GM21526 (cell line): ENCODE data around the gene PRMT9.

ENCODE experiments used
- ATAC-seq: cut with Tn5 transposase; IDR thresholded peaks from one replicate; pipeline ENCODE4 v1.9.1; 2021; ENCODE audit warnings: moderate library complexity; ENCODE audit not compliant: unreplicated experiment, low FRiP score

PRMT9 gene

DNA sequence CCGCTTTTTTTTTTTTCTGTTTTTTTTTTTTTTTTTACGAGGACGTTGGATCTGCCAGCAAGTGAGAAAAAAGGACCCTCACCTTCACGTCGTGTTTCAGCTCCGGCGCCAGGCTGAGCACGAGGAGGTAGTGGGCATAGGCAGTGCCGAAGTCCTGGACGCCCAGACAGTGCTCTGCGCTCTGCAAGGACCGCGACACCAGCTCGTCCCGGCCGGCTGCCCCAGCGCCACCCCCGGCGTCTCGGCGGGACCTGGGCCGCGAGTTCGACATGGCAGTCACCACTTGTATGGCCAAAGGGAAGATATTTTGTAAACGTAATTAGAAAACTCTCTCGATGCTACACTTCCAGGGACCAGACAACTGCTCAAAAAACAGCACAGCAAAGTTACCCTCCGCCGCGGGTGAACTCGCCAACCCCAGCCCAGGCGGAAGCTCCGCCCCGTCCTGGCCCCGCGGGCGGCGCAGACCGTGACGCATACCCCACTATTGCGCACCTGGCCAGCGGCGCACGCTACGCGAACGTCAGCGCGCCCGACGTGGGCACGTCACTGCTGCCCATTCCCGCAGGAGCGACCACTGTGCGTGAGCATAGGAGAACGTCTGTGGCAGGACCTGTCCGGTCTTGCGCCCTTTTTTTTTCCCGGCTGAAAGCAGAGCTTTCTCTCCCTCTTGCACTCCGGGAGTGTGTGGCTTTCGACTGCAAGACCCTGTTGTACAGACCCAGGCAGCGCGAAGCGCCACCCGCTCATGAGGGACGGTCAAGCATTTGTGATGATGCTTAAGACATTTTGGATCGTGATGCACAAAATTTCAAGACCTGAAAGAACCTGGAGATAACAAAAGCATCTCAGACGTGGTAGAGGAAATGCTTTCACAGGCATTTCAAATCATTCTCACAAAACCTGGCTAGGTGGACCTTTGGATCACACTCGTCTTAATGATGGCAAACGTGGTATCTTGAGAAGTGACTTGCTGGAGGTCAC is at the start of gene PRMT9:
Gene PRMT9, minus strand, starts transcription at position 447 of the 984 bp plus-strand sequence. Its CDS starts 176 bp downstream, at position 271.
- peak; percentile 99 for ATAC-seq

DNA sequence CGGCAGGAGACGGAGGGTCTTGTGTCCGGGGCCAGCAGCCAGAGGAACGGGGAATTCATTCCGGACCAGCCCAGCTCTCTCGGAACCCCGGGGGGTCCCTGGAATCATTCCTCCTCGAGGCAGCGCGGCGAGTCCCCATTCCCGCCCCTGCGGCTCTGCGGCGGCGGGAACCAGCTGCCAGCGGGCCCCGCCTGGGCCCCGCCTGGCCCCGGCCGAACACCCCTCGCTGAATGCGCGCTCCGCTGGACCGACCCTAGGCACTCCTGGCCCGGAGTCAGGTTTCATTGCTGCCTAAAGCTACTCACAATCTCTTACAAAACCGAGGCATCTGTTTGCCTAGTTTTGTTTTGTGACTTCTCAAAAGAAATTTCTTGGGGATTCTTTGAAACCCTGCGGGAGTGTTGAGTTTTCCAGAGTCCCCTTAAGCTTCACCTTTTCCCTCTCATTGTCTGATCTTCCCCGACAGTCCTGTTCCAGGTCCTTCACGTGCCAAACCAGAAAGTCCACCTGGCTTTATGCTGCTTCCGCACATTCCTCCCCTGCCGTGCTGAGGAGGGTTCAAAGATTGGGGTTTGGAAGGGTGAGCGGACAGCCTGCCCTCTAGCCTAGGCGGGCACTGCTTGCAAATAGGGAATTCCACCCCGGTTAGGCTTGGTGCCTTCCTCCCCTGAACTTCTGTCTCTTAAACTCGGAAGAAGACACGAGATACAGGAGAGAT is 48.7 kb upstream of the PRMT9 start:
- ATAC-seq = peak; percentile 24

DNA sequence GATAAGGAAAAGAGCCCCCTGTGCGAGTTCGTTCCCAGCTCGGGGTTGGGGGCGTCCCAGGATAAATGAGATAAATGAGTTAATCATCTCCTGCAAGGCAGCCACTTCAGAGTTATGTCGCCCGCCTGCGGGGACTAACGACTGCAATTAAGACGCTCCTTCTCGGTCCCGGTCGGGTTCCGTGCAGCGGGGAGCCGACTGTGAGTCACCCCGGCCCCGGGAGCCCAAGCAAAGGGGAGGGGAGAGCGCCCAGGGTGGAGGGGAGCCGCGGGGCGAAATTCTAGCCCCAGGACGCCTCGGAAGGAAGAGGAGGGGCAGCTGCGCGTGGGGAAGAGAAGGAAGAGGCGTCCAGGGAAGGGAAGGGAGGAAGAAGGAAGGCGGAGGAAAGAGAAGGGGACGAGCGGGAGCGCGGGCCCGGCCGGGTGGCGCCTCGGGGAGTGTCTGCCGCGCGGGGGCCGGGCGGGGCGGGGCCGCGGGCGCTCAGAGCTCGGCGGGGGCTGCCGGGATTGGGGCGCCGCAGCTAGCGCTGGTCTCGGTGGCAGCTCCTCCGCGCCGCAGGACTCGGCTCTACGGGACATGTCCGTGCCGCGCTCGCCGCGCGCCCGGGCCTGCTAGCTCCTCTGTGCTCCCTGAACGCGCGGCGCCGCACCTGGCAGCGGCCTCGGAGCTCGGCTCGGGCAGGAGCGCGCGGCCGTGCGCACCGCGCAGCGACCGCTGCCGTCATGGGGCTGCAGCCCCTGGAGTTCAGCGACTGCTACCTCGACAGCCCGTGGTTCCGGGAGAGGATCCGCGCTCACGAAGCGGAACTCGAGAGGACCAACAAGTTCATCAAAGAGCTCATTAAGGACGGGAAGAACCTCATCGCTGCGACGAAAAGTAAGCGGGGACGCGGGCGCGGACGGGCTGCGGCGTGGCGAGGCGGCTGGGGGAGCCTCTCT is 47.9 kb upstream of the PRMT9 start, which contains the start of gene ARHGAP10:
Gene ARHGAP10, plus strand, starts transcription at position 509 of the 938 bp plus-strand sequence. Its CDS starts 214 bp downstream, at position 723.
- peak; percentile 58 for ATAC-seq

DNA sequence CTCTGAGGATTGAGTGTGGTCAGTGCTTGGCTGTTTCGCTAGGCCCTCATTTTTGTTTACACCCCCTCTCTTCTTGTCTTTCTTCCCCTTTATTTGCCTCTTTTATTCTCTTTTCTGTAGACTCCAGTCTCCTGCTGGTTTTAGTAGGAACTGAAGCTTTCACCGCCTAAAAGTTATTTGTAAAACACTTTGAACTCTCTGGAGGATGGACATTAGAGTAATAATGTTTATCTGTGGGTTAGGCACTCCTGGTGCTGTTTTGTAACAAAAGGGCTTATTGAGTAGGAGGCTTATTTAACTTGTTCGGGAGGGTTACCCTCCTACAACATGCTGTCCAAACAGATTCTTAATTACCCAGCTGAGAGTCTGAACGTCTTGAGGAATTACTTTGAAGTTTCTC is 46.4 kb upstream of the PRMT9 start:
- ATAC-seq = no peak

DNA sequence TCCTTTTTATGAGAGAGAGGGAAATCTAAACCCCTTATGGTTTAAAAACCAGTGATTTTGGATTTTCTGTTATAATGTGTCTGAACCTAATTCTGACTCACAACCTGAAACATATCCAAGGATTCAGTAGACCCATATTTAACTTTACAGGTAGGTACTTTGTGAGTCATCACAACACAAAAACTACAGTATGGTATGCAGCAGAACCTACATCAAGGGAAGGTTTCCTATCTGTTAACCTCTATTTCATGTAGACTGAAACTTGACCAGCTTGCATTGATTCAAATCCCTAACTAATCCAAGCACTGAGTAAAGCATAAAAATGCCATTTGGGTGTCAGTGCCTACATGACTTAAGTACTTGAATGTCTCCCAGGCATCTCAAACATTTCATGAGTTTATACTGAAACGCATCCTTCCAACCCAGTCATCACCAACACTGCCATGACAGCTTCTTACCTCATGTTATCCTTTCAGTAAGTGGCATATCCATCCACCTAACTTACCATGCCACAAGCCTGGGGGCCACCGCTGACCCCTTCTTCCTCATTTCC is 43.6 kb upstream of the PRMT9 start:
- ATAC-seq = no peak

DNA sequence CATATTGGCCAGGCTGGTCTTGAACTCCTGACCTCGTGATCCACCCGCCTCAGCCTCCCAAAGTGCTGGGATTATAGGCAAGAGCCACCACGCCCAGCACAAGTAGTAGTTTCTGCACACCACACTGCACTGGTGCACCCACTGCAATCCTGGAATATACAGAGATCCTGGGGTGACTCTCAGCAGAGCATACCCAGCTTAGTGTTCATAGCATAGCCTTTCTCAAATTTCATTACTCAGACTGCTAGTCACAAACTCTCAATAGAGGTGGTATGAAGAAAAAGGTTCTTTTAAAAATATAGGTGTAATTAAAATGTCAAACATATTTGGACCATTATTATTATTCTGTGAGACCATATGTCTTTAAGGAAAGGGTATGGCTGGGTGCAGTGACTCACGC is 41.7 kb upstream of the PRMT9 start:
- no peak for ATAC-seq

DNA sequence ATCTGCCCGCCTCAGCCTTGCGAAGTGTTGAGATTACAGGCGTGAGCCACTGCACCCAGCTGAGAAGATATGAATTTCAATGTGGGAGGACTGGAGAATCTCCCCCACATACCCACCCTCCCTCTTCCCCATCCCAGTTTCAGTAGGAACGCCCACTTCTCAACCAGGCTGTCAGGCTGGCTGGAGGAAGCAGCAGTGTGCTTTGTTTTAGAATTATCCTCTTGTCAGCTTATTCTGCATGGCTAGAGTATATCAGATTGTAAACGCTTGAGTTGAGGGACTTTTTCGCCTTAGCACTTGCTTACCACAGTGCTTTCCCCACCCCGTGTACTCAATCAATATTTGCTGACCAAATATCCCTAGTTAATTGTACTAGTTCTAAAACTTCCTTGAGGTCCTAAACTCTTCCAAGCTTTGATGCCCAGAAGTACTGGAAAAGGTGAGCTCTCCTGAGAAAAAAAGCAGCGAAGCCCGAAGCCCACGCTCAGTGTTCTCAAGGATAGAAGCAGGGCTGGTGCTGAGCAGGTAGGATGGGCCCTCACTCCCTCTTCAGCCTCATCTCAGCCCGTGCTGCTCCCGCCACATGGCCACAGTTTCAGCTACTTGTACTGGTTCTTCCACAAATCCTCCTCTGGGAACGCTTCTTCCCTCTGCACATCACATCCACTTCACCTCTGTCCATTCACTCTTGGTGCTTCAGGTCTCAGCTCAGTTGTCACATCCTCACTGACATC is 40.7 kb upstream of the PRMT9 start:
- ATAC-seq = no peak

DNA sequence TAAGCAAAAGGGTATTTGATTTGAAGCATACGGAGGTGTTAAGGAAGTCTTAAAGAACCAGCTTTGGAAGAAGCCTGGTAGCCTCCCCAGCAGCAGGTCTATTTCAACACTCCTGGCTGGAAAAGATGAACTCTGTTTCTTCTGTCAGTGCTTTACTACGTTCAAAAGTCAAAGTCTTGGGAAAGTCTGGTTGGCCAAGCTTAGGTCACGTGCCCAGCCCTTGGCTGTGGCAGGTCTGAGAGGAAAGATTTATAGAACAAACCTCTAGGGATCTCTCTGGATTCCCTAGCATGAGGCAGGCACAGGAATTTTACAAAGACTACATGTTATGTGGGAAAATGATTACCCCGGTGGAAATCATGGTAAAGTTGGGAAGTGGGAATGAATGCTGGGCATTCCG is 39.4 kb upstream of the PRMT9 start:
- no peak for ATAC-seq

DNA sequence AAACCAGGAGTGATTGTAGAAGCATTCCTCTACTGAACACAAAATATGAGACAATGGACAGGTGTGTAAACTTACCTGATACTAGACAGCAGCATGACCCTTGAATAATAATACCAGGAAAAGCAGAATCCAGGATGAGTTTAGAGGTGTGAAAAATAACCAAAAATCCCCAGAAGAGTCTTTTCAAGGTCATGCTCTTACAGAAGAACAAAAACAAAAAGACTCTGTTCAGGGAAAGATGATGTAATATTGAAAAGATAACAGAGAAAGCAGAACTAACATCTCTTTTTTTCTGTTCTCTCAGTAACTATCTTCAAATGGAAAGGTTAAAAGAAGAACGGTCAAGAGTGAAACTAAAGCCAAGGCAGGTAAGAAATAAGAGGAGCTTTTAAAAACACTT is 33.9 kb upstream of the PRMT9 start:
- peak; percentile 88 for ATAC-seq

DNA sequence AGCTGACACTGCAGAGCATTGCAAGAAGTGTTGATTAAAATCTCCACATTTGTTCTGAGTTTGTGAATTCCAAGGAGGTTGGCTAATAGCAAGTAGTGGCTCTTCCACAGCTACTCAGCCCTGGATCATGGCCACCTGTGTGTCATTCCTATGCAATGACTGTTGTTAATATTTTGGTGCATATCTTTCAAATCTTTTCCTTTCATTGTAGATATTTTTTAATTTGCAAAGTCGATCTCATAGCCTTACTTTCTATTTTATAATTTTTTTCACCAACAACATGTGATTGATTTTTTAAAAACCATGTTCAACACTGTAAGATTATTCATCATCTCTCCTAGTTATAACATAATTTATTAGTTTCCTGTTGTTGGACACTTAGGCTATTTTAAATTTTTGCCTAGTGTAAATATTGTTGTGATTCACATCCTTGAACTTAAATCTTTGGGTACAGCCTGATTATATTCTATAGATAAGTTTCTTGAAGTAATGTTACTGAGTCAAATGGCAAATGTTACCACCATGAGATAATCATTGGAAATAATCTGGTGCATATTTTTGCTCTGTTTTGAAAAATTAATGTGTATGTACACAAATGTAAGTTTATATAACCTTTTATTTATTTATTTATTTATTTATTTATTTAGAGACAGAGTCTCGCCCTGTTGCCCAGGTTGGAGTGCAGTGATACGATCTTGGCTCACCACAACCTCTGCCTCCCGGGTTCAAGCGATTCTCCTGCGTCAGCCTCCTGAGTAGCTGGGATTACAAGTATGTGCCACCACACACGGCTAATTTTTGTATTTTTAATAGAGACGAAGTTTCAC is 30.8 kb upstream of the PRMT9 start:
- ATAC-seq = no peak

GRCh38 chr4:147709999-147710398 is 26.0 kb upstream of the PRMT9 start:
- ATAC-seq = no peak

DNA sequence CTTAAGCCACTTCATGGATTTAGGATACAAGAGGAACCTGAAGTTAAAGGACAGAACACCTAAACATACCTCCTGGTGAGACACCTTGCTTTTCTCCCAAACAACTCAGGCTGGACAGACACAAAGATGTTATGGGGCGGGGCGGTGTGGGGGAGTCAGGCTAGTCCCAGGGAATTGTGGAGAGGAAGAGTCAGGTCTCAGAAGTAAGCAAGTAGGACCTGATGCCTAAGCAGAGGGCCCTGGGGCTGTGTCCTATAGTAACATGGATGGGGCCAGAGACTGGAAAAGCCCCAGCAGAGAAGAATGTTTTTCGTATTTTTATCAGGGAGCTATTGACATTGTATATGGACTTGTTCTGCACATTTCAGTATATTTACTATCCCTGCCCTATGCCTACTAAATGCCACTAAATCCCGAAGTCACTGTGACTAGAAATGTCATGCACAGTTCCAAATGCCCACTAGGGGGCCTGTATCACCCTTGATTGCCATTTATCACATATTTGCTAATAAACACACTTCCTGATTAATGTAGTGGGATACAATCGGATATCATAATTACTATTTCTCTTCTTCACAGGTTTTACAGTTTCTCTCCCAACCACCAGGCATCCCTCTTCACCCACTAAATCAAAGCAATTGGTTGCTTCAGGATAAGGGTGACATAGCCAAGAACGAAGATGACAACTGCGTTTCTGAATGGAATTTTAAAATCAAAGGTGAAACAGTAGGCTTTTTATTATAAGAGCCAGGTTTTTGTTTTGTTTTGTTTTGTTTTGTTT is 24.1 kb upstream of the PRMT9 start:
- peak; percentile 67 for ATAC-seq

GRCh38 chr4:147704846-147705245 is 20.9 kb upstream of the PRMT9 start:
- ATAC-seq = no peak

- ATAC-seq = no peak
Observed at GRCh38 chr4:147696866-147697265, 12.9 kb upstream of the PRMT9 start.

DNA sequence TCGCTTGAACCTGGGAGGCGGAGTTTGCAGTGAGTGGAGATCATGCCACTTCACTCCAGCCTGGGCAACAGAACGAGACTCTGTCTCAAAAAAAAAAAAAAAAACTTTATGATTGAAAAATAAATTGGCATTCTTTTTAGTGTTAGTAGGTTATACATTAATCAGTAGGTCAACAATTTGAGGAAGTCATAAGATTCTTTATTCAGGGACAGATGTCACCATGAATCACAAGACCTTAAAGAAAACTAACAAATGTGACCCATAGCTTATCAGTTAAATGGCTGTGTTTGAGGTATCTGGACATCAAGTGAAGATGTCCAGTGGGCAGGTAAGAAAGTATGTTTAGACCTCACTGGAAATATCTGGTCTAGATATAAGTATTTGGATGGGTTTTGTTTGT is 9.3 kb upstream of the PRMT9 start:
- no peak for ATAC-seq

DNA sequence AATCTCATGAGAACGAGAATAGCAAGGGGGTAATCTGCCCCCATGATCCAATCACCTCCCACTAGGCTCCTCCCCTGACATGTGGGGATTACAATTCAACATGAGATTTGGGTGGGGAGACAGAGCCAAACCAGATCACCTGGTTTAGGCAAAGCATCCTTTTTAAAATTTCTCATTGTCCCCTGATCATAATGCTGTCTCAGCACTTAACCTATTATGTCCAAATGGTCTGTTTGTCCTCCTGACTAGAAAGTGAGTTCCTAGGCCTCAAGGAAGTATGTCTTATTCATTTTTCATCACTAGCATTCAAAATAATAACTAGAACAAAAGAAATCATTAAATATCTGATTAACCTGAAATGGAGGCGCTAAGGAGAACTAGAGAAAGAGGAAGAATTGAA is 7.9 kb upstream of the PRMT9 start:
- ATAC-seq = no peak

GRCh38 chr4:147689067-147689466 is 5.1 kb upstream of the PRMT9 start:
- no peak for ATAC-seq

DNA sequence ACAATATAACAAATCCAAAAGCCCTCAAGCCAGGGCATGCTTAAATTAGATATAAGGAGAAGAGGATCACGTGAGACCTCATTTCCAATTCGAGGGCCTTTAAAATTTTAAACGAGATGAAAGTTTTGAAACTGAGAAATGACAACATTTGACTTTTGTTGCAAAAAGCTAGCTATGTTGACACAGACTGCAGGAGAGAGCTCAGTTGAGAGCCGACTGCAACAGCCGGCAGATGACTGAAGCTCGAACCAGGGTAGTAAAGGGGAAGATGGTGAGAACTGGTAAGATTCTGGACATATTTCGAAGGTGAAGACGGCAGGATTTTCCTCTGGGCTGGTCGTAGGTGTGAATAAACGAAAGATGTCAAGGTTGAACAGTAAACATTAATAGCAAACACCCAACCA is 773 bp downstream of the PRMT9 start:
- ATAC-seq = no peak
